Activated gamma-delta T cell treated with anti-CD3 and anti-CD28 coated beads, Interleukin-2, amount 50 U/mL, for 16 hours (primary cell): ENCODE results near the gene NF1.

ENCODE experiments used
- DNase-seq: peaks from one replicate; pipeline ENCODE4 v3.0.0-alpha.2; 2020; ENCODE audit warnings: low read depth

Gene NF1

GRCh38 chr17:31405890-31406371, 311.2 kb downstream of the NF1 start:
- no peak for DNase-seq

GRCh38 chr17:31408586-31408985, 313.8 kb downstream of the NF1 start:
- DNase-seq, result no peak

GRCh38 chr17:31411707-31412285, 317.0 kb downstream of the NF1 start:
- DNase-seq, result no peak

GRCh38 chr17:31412511-31412910, 317.7 kb downstream of the NF1 start:
- no peak for DNase-seq

- no peak for DNase-seq
These were observed 318.5 kb downstream of the NF1 start for GRCh38 chr17:31413081-31413799.

GRCh38 chr17:31413874-31414549, 319.2 kb downstream of the NF1 start:
- DNase-seq, result no peak

- no peak for DNase-seq
These were observed 319.8 kb downstream of the NF1 start for GRCh38 chr17:31414550-31414918.

- no peak for DNase-seq
These were observed 320.3 kb downstream of the NF1 start for GRCh38 chr17:31415004-31415454.

GRCh38 chr17:31415640-31416502, 321.1 kb downstream of the NF1 start:
- DNase-seq, result no peak

GRCh38 chr17:31416503-31416923, 321.7 kb downstream of the NF1 start:
- no peak for DNase-seq

GRCh38 chr17:31417051-31417792, 322.4 kb downstream of the NF1 start:
- DNase-seq, result no peak

GRCh38 chr17:31418773-31419350, 324.1 kb downstream of the NF1 start:
- DNase-seq, result no peak

GRCh38 chr17:31422443-31422842, 327.7 kb downstream of the NF1 start:
- no peak for DNase-seq

- DNase-seq, result no peak
These were observed 330.1 kb downstream of the NF1 start for GRCh38 chr17:31424944-31425281.

- DNase-seq, result no peak
These were observed 330.7 kb downstream of the NF1 start for GRCh38 chr17:31425282-31426040.
